ENCODE measurements around the gene MC3R.

DNA sequence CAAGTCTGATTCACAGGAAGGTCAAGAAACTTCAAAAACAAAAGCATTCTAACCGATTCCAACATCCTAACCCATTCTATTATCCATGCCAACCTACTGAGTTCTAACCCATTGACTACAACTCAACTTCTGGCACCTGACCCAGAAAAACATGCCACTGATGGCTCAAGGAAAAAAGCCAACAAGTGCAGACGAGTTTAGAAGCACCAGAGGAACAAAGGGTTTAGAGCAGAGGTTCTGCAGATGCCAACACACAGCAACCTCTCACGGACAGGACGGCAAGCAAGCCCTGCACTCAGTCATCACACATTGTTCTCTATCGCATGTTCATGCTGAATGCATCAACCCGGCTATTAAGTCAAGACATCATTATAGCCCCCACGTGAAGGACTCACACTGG, 25.2 kb upstream of the MC3R start:
- TF ChIP-seq TCF12 (IDR thresholded peaks at IDR 0.05; ENCODE audit: low read depth, low read length) (no peak), POLR2AphosphoS5 (IDR thresholded peaks at IDR 0.05; ENCODE audit: low read depth, low read length) (no peak), POLR2A (IDR thresholded peaks at IDR 0.05; ENCODE audit: control extremely low read depth in 1 of 2, low read depth in 2 of 2, low read length in 2 of 2) (no peak), EZH2 (IDR thresholded peaks at IDR 0.05; ENCODE audit: low read depth, low read length, severe bottlenecking) (no peak), SIN3A (conservative IDR thresholded peaks at IDR 0.05 in 1 of 2, IDR thresholded peaks at IDR 0.05 in 1 of 2; ENCODE audit: low read depth in 1 of 2, low read length in 2 of 2) (no peak), TEAD4 (IDR thresholded peaks at IDR 0.05; ENCODE audit: low read depth, low read length) (no peak), RAD21 (IDR thresholded peaks at IDR 0.05 in 1 of 2, conservative IDR thresholded peaks at IDR 0.05 in 1 of 2; ENCODE audit: low read depth in 2 of 2, low read length in 2 of 2) (no peak), ZNF274 (IDR thresholded peaks at IDR 0.05; ENCODE audit: borderline replicate concordance, extremely low read depth, low read length) (no peak), CREB1 (IDR thresholded peaks at IDR 0.05) (no peak), HDAC2 (IDR thresholded peaks at IDR 0.05; ENCODE audit: borderline replicate concordance in 1 of 2, low read depth in 2 of 2, low read length in 2 of 2) (no peak), SIX5 (IDR thresholded peaks at IDR 0.05; ENCODE audit: low read depth, low read length) (no peak)
- TF ChIP-seq, protein P1, sequence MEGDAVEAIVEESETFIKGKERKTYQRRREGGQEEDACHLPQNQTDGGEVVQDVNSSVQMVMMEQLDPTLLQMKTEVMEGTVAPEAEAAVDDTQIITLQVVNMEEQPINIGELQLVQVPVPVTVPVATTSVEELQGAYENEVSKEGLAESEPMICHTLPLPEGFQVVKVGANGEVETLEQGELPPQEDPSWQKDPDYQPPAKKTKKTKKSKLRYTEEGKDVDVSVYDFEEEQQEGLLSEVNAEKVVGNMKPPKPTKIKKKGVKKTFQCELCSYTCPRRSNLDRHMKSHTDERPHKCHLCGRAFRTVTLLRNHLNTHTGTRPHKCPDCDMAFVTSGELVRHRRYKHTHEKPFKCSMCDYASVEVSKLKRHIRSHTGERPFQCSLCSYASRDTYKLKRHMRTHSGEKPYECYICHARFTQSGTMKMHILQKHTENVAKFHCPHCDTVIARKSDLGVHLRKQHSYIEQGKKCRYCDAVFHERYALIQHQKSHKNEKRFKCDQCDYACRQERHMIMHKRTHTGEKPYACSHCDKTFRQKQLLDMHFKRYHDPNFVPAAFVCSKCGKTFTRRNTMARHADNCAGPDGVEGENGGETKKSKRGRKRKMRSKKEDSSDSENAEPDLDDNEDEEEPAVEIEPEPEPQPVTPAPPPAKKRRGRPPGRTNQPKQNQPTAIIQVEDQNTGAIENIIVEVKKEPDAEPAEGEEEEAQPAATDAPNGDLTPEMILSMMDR (IDR thresholded peaks at IDR 0.05; ENCODE audit: control extremely low read depth in 1 of 3, insufficient read depth in 1 of 3, low read depth in 1 of 3, low read length in 3 of 3) = no peak
- TF ChIP-seq, protein P2, sequence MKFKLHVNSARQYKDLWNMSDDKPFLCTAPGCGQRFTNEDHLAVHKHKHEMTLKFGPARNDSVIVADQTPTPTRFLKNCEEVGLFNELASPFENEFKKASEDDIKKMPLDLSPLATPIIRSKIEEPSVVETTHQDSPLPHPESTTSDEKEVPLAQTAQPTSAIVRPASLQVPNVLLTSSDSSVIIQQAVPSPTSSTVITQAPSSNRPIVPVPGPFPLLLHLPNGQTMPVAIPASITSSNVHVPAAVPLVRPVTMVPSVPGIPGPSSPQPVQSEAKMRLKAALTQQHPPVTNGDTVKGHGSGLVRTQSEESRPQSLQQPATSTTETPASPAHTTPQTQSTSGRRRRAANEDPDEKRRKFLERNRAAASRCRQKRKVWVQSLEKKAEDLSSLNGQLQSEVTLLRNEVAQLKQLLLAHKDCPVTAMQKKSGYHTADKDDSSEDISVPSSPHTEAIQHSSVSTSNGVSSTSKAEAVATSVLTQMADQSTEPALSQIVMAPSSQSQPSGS (IDR thresholded peaks at IDR 0.05; ENCODE audit: low read length) = no peak
